Stomach (tissue), 19 donors: ENCODE data around the gene GFAP. TPM values are rescaled to one million over a fixed set of nuclear protein-coding genes. Genes with fewer than 3 reads are reported as not detected.
A peak's percentile ranks its signal among the peaks of the same experiment; 100 is the strongest.

Source experiments
- DNase-seq, 2 donors: peaks; one replicate each; pipeline versions ENCODE4 v3.0.0 to v3.0.0-alpha.2; 2013 to 2019
- H3K27ac ChIP-seq, 5 donors: fragments of 200-600 bp in 4 of 5; sonication (generic) in 4 of 5; one replicate each; pipeline ENCODE4 v1.5.1; 2013 to 2019; ENCODE audit warnings: mild to moderate bottlenecking in 1 of 5, moderate library complexity in 1 of 5
- H3K27me3 ChIP-seq, 3 donors: fragments of 200-600 bp; sonication (generic); one replicate each; pipeline ENCODE4 v1.5.1; 2017 to 2019; ENCODE audit warnings: mixed run types in 1 of 3
- H3K36me3 ChIP-seq, 4 donors: fragments of 200-600 bp; sonication (generic); 1 replicate in 3 of 4; 2 replicates in 1 of 4; pipeline ENCODE4 v1.5.1; 2016 to 2019
- H3K4me1 ChIP-seq, 4 donors: fragments of 200-600 bp; sonication (generic); one replicate each; pipeline ENCODE4 v1.5.1; 2016 to 2019
- H3K4me3 ChIP-seq, 4 donors: fragments of 200-600 bp; sonication (generic) in 3 of 4; one replicate each; pipeline ENCODE4 v1.5.1; 2016 to 2019; ENCODE audit warnings: mild to moderate bottlenecking in 1 of 4
- H3K9me3 ChIP-seq, 4 donors: fragments of 200-600 bp; sonication (generic); one replicate each; pipeline ENCODE4 v1.5.1; 2016 to 2019
- CTCF ChIP-seq, 7 experiments: fragments of 450-650 bp in 4 of 7; fragments of 200-600 bp in 3 of 7; sonication (generic) in 3 of 7; IDR thresholded peaks; one replicate each; pipeline ENCODE4 v1.5.1; 2016 to 2019; ENCODE audit warnings: antibody characterized with exemption in 7 of 7, control low read depth in 2 of 7, mild to moderate bottlenecking in 1 of 7
- EP300 ChIP-seq: sonication (generic); formaldehyde crosslinking; IDR thresholded peaks from one replicate; pipeline ENCODE4 v1.6.1; 2017; ENCODE audit warnings: antibody characterized with exemption
- POLR2A ChIP-seq, 4 donors: fragments of 450-650 bp; IDR thresholded peaks; one replicate each; pipeline ENCODE4 v1.6.1; 2016; ENCODE audit warnings: antibody characterized with exemption in 4 of 4, control low read depth in 2 of 4, mild to moderate bottlenecking in 1 of 4, moderate library complexity in 1 of 4
- POLR2AphosphoS5 ChIP-seq, 3 donors: sonication (generic); formaldehyde crosslinking; IDR thresholded peaks; one replicate each; pipeline ENCODE4 v1.6.1; 2016; ENCODE audit warnings: antibody characterized with exemption in 3 of 3
- WGBS, 5 donors: extraction: QIAGEN DNeasy Blood & Tissue Kit in 3 of 5; methylation state at CpG; one replicate each; pipeline versions ENCODE4 v1.1.5 to v1.1.7; 2013 to 2018; 5-methylcytosine and 5-hydroxymethylcytosine counted together
- intact Hi-C: fragments of 100-400 bp; cut with DNase I; formaldehyde crosslinking; loops from one replicate; pipeline ENCODE4 v1.15.1; 2023; ENCODE audit warnings: low total_unique reads
- long read RNA-seq, 10 donors: transcript quantifications; one replicate each; lab custom pipeline, GENCODE V29; 2026
- polyA plus RNA-seq, 3 donors: library from polyadenylated mRNA; stranded (reverse); fragments of 200-250 nt; gene quantifications; one replicate each; pipeline ENCODE4 v1.2.3, GENCODE V29; 2013
- total RNA-seq, 5 donors: library from RNA; depleted of rRNA; stranded (reverse); fragments of >200 nt; gene quantifications; one replicate each; pipeline versions ENCODE4 v1.1.0 to v1.2.3, GENCODE V29; 2014 to 2016
- donor health status: healthy with polysubstance abuse.
- donor health status: Bipolar disorder and iron deficiency.
- donor health status: healthy.

GFAP gene
- total RNA-seq: 1 to 10 TPM in 1 of 5 donors, not detected in 4; 9.7 TPM
- 1 to 10 TPM in 1 of 3 donors, under 1 TPM in 2; 0.15 to 1.4 (median 0.23) TPM for polyA plus RNA-seq
- long read RNA-seq, donor 1, partial matches to known transcripts: 0 of 1 reads
- long read RNA-seq, donor 1, other reads (novel, unspliced or antisense): 0 of 1 reads
- long read RNA-seq, donor 2: 0 reads
- long read RNA-seq, donor 3: 0 reads
- long read RNA-seq, donor 4: 0 reads
- long read RNA-seq, donor 5: 0 reads
- long read RNA-seq, donor 6: 0 reads
- long read RNA-seq, donor 7, partial matches to known transcripts: 0 of 2 reads
- long read RNA-seq, donor 7, other reads (novel, unspliced or antisense): 0 of 2 reads
- long read RNA-seq, donor 8: 0 reads
- long read RNA-seq, donor 9: 0 reads
- long read RNA-seq, donor 10: 0 reads

- H3K4me3 ChIP-seq: no peak within 1 kb of the TSS
- TF ChIP-seq EP300 (no peak), POLR2AphosphoS5 (IDR thresholded peaks at IDR 0.05) (no peak), CTCF (IDR thresholded peaks at IDR 0.05) (no peak), POLR2A (IDR thresholded peaks at IDR 0.05) (no peak)
- 74 to 86% (median 83%) methylated on average over 4 to 17 of the region's 17 CpGs for WGBS, 5 donors
- peaks cover 0 to 47% (median 20%) of the 10 kb centered on the region in 3 donors for H3K27me3 ChIP-seq
- no peak for DNase-seq
- intact Hi-C loops: loop anchor here (10.0 kb wide), 1 partner anchor 189 kb away; no protein-coding TSS in a partner anchor
- H3K27ac ChIP-seq: peak within 1 kb of the TSS in 3 of 5 donors; percentile 38 to 53 (median 51)
- no peaks in the 10 kb centered on the region for H3K9me3 ChIP-seq
- H3K36me3 ChIP-seq: no peaks in the 10 kb centered on the region
- H3K4me1 ChIP-seq: peaks cover 8 to 34% (median 21%) of the 10 kb centered on the region in 4 donors
Observed at GRCh38 chr17:44915321-44915726, at the start of gene GFAP. GFAP (minus strand) TSS chr17:44915500; CDS start chr17:44915486, 14 bp downstream.

GRCh38 chr17:44961921-44962350 is 46.6 kb upstream of the GFAP start:
- Histone ChIP-seq H3K27me3 (peaks cover 12 to 87% (median 51%) of the 10 kb centered on the region in 3 donors), H3K9me3 (no peaks in the 10 kb centered on the region), H3K4me1 (peaks cover 14 to 20% (median 15%) of the 10 kb centered on the region in 4 donors), H3K27ac (no peak overlapping the region), H3K36me3 (no peaks in the 10 kb centered on the region), H3K4me3 (no peak overlapping the region)
- TF ChIP-seq CTCF (IDR thresholded peaks at IDR 0.05): no peak
- WGBS, 5 donors: 63 to 80% (median 70%) methylated on average over 7 of the region's 7 CpGs
- intact Hi-C loops: no loop called here
- DNase-seq: no peak

- 50 to 77% (median 70%) methylated on average over 2 of the region's 2 CpGs for WGBS, 5 donors
- no peaks in the 10 kb centered on the region for H3K36me3 ChIP-seq
- peaks cover 8 to 11% (median 10%) of the 10 kb centered on the region in 4 donors for H3K4me1 ChIP-seq
- no peak for TF ChIP-seq POLR2AphosphoS5 (IDR thresholded peaks at IDR 0.05)
- no peak for TF ChIP-seq POLR2A (IDR thresholded peaks at IDR 0.05)
- TF ChIP-seq EP300: no peak
- TF ChIP-seq CTCF (IDR thresholded peaks at IDR 0.05): no peak
- peaks cover 8 to 81% (median 38%) of the 10 kb centered on the region in 3 donors for H3K27me3 ChIP-seq
- intact Hi-C loops: no loop called here
- no peaks in the 10 kb centered on the region for H3K9me3 ChIP-seq
- DNase-seq: no peak
- no peak overlapping the region for H3K27ac ChIP-seq
- no peak overlapping the region for H3K4me3 ChIP-seq
Observed at GRCh38 chr17:44960691-44961090, 45.4 kb upstream of the GFAP start.

GRCh38 chr17:44959821-44960531 is 44.7 kb upstream of the GFAP start:
- Histone ChIP-seq H3K36me3 (no peaks in the 10 kb centered on the region), H3K27ac (no peak overlapping the region), H3K4me3 (peak overlapping the region in 3 of 4 donors; percentile 3 to 22 (median 9)), H3K27me3 (peaks cover 8 to 77% (median 32%) of the 10 kb centered on the region in 3 donors), H3K9me3 (no peaks in the 10 kb centered on the region), H3K4me1 (peaks cover 8 to 11% (median 10%) of the 10 kb centered on the region in 4 donors)
- TF ChIP-seq POLR2A (IDR thresholded peaks at IDR 0.05) (no peak), EP300 (no peak), CTCF (IDR thresholded peaks at IDR 0.05) (no peak), POLR2AphosphoS5 (IDR thresholded peaks at IDR 0.05) (no peak)
- intact Hi-C loops: no loop called here
- 15 to 32% (median 18%) methylated on average over 21 to 56 of the region's 56 CpGs for WGBS, 5 donors
- DNase-seq: peak in 1 of 2 donors; percentile 57
